ENCODE measurements around the gene HOXC11.

HOXC11 gene

GRCh38 chr12:53973236-53974042 is 513 bp downstream of the HOXC11 start:
- no peak for DNase-seq

DNA sequence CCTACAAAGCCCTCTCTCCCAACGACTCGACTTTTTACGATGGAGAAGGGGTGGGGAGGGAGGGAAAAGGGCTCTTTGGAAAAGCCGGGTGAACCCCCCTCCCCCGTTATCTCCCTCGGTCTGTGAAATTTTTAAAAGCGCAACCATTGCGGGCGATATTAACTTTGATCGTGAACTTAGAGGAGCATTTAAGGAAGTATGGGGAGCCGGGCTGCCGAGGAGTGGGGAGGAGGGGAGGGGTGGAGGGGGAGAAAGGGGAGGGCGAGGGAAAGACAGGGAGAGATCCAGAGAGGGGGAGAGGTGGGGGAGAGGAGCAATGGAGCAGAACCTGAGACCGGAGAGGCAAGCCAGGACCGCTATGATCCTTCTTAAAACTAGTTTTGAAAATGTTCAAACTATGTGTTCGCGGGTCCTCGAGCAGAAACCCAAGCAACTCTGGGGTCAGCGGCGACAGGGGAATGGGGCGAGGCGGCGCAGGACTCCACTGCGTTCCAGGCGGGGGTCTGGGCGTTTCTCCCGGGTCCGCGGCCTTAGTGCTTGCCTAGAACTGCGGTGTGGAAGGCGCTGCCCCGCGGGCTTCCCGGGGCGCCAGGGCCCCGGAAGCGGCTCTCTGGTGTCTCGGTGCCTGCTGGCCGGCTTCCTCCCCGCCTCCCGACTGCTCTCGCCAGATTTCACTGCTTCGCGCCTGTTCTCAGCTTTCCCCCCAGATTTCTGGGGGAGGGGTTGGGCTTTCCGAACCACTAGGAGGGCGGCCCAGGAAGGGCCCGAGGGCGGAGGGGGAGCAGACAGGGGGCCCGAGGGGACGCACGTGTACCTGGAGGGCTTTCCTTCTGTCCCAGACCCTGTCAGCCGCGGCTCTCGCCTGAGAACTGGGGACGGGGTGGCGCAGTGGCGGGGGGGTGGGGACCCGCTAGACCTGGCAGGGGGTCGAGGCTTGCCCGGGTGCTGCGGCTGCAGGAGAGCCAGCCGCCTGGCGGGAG is 1.4 kb downstream of the HOXC11 start, which contains the start of gene HOTAIR:
Gene HOTAIR (minus strand): TSS at position 871 of the 980 bp plus-strand sequence.
- DNase-seq, result no peak

DNA sequence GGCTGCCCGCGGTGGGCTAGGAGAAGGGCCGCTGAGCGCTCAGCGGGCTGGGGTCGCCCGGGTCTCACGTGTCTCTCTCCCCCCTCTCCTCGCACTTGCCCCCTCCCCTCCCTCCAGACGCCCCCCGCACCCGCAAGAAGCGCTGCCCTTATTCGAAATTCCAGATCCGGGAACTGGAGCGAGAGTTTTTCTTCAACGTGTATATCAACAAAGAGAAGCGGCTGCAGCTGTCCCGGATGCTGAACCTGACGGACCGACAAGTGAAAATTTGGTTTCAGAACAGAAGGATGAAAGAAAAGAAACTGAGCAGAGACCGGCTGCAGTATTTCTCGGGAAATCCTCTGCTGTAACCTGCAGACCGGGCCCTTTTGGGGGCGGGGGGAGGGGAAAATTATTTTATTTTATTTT is 2.1 kb downstream of the HOXC11 start:
- no peak for DNase-seq

DNA sequence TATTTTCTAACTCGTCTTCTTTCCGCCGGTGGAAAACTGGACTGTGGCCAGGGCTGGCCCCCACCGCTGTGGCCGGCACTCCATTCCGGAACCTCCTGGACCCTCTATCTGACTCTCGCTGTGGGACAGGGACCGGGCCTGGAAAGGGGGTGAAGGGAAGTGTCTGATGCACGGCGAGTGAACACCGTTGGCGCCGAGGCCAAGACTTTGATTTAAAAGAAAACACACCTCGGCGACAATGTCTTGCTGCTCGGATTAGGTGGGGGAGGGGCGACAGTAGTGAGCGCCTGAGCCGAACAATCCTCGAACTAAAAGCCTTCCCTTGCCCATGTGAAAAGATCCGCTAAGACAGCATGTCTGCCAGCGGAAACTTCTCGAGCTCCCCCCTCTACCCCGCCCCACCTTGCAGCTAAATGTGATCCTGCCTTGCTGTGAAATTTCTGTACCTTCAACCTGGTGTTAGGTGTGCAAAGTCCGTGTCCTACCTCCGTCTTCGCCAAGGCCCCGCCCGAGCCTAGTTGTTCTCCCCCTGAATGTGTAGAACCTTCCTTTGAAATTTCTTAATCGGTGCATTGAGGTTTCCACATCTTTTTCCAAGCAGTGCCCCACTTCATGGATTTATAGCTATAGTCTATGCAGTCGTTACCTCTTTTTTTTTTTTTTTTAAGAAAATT is 2.7 kb downstream of the HOXC11 start:
- DNase-seq, result no peak

- no peak for DNase-seq
These were observed 3.4 kb downstream of the HOXC11 start for GRCh38 chr12:53976172-53976822.

- no peak for DNase-seq
These were observed 4.1 kb downstream of the HOXC11 start for GRCh38 chr12:53976823-53977595.

DNA sequence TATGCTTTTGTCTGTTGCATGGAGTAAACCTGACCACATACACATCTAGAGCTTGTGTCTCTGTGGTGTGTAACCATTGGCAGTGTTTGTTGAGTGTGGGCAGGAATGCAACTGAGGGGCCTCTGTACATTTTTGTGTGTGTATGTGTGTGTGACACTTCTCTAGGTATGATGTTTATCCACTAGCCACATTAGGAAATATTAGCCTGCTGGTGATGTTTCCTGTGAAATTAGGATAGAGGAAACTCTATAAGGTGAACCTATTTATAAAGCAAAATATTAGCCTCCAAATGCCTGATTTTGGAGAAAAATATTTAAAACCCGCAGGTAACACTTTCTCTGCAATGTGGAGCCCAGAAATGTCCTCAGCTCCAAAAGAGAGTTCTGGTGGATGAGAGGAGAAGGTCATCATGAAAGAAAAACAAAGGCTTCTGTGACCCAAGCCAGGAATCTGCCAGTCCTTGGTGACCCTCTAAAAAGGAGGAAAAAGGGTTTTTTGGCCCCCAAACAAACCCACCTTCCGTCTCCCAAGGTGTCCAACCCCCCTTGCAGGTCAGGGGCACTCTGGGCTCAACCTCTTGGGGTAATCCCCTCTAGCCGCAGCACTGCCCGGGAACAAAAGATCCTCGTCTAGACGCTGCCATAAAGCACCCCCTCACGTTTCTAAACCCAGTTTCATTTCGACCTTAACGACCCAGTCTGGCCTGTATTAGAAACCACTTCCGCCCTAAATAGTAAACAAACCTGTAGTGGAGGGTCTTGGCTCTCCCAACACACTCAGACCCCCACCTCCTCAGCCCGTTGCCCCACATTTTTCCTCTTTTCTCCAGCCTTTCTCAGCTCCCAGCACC is 4.9 kb downstream of the HOXC11 start:
- DNase-seq, result no peak

GRCh38 chr12:53978477-53979356 is 5.8 kb downstream of the HOXC11 start:
- no peak for DNase-seq

- DNase-seq, result no peak
These were observed 7.3 kb downstream of the HOXC11 start for GRCh38 chr12:53980104-53980801.

- no peak for DNase-seq
These were observed 8.0 kb downstream of the HOXC11 start for GRCh38 chr12:53980802-53981496.

GRCh38 chr12:53981634-53982565 is 9.0 kb downstream of the HOXC11 start:
- DNase-seq, result no peak

DNA sequence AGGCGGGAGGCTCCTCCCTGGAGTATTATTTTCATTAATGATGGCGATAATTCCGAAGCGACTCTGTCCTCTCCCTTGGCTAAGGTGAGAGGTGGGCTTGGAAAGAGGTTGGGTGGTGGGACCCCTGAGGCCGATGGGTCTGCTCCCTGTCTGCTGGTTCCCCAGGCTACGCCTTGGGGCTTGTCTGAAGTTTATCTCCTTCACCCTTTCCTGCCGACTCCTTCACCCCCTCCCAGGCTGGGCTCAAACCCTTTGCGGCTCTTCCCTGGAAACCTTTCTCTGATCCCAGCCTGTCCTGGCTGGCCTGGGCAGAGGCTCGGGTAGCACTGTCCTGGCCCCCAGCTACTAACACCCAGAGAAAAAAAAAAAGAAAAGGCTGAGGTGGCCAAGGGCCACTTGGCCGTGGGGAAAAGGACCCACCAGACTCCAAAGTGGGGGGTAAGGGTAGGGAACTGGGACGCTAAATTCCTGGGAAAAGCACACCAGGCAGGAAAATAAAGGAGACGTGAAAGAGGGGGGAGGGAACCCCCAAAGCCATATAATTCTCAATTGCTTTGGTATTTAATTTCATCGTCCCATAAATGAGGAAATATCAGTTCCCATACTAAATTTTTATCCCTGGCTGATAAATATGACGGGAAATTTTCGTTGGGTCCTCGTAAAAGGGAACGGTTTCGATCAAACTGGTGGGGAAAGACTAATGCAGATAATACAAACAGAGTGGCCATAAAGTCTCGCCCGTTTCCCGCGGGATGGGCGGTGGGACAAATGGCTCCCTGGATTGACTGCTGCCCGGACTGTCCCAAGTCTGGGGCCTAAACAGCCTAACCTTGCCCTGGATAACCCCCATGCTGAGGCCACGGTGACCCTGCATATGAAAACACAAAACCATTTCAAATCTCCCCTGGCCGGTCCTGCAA is 10.0 kb downstream of the HOXC11 start:
- DNase-seq, result no peak

DNA sequence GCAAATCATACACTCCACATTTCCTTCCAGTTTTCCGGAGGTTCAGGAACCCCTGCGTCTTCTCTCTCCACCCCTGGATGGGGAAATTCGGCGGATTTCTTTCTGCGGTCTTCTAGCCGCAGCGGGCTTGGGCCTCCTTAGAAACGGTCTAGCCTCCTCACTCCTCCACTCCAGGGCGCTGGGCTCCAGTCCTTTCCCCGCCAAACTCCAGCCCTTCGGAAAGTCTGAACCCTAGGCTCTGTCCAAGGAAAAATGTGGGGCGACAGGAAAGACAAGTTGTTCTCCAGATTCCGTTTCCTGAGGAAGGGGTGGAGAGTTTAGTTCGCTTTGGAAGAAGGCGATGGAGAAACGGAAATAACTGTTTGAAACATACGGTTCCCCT is 10.6 kb downstream of the HOXC11 start:
- DNase-seq, result no peak

DNA sequence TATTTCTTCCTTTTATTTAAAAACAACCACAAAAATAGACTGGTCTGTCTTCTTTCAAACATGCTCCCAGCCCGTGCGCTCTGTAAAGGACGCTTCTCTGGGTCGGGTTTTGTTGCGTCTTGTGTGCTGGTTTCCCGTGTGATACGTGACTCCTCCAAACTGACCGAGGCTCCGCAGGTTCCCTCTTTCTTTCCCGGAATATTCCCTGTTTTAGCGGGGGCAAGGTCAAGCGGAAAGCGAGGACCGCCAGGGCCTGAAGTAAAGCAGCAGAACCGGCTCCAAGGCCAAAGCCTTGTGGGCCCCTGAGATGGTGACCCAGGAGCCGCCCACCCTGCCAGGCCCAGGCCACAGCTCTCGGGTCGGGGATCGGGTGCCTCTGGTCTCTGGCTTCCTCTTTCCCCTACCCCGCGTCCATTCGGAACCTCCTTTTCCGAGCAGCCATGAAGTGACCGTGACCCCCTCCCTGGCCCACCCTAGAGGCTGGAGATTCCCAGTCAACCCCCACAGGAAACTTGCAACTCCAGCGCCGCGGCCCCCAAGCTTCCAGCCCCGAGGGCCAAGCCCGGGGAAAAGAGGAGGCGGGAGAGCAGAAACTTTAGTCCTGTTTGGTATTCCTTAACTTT is 11.1 kb downstream of the HOXC11 start:
- DNase-seq, result no peak

Data from hypothalamus (tissue), 51 donors.